ENCODE data around the gene TUBGCP4.

TUBGCP4 gene

DNA sequence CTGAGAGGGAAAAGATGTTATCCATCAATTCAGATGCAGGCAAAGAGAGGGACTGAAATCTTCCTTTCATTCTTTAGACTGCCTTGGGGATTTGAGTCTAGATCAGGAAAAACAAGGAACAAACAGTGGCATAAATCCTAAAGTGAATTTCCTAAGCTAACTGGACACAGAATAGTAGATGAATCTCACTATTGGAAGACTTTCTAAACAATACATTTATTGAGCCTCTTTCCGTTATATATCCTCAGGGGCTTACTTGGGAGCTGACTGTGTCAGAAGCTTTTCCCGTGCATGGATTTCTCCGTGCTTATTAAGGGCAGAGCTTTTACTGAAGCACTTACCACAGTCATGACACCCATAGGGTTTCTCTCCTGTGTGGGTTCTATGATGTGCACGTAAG lies 10.1 kb upstream of the TUBGCP4 start:
- no peak for TF ChIP-seq FOXP2 (optimal IDR thresholded peaks at IDR 0.05; ENCODE audit: borderline replicate concordance, extremely low read depth, extremely low read length, insufficient read depth)
- TF ChIP-seq TAF1 (IDR thresholded peaks at IDR 0.05; ENCODE audit: borderline replicate concordance, insufficient read depth, low read length), result no peak
- TF ChIP-seq, protein P1, sequence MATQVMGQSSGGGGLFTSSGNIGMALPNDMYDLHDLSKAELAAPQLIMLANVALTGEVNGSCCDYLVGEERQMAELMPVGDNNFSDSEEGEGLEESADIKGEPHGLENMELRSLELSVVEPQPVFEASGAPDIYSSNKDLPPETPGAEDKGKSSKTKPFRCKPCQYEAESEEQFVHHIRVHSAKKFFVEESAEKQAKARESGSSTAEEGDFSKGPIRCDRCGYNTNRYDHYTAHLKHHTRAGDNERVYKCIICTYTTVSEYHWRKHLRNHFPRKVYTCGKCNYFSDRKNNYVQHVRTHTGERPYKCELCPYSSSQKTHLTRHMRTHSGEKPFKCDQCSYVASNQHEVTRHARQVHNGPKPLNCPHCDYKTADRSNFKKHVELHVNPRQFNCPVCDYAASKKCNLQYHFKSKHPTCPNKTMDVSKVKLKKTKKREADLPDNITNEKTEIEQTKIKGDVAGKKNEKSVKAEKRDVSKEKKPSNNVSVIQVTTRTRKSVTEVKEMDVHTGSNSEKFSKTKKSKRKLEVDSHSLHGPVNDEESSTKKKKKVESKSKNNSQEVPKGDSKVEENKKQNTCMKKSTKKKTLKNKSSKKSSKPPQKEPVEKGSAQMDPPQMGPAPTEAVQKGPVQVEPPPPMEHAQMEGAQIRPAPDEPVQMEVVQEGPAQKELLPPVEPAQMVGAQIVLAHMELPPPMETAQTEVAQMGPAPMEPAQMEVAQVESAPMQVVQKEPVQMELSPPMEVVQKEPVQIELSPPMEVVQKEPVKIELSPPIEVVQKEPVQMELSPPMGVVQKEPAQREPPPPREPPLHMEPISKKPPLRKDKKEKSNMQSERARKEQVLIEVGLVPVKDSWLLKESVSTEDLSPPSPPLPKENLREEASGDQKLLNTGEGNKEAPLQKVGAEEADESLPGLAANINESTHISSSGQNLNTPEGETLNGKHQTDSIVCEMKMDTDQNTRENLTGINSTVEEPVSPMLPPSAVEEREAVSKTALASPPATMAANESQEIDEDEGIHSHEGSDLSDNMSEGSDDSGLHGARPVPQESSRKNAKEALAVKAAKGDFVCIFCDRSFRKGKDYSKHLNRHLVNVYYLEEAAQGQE (IDR thresholded peaks at IDR 0.05; ENCODE audit: insufficient read depth in 1 of 2, low read depth in 2 of 2, low read length in 2 of 2), result no peak
- TF ChIP-seq SIN3A (IDR thresholded peaks at IDR 0.05; ENCODE audit: borderline replicate concordance, insufficient read depth, low read length), result no peak

DNA sequence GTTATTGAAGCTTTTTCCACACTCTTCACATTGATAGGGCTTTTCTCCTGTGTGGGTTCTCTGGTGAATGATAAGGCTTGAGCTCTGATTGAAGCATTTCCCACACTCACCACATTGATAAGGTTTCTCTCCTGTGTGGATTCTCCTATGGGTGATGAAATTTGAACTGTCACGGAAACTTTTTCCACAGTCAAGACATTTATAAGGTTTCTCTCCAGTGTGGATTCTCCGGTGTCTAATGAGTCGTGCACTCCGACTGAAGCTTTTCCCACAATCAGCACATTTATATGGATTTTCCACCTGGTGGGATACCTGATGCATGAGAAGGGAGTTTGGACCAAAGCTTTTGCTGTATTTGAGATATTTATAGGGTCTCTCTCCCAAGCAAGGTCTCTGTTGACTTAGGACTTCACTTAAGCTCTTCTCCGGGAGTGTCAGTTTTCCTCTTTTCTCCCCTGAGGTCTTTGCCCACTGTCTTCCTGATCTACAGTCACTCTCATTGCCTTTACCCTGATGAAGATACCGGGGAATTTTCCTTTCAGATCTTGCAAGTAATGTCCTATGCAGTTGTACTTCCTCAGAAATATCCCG lies 9.5 kb upstream of the TUBGCP4 start:
- no peak for TF ChIP-seq TAF1 (IDR thresholded peaks at IDR 0.05; ENCODE audit: borderline replicate concordance, insufficient read depth, low read length)
- TF ChIP-seq SIN3A (IDR thresholded peaks at IDR 0.05; ENCODE audit: borderline replicate concordance, insufficient read depth, low read length), result no peak
- TF ChIP-seq, protein P1 (IDR thresholded peaks at IDR 0.05; ENCODE audit: insufficient read depth in 1 of 2, low read depth in 2 of 2, low read length in 2 of 2), result no peak
- no peak for TF ChIP-seq POLR2AphosphoS5 (IDR thresholded peaks at IDR 0.05; ENCODE audit: low read depth, low read length)
- TF ChIP-seq FOXP2 (optimal IDR thresholded peaks at IDR 0.05; ENCODE audit: borderline replicate concordance, extremely low read depth, extremely low read length, insufficient read depth), result no peak

DNA sequence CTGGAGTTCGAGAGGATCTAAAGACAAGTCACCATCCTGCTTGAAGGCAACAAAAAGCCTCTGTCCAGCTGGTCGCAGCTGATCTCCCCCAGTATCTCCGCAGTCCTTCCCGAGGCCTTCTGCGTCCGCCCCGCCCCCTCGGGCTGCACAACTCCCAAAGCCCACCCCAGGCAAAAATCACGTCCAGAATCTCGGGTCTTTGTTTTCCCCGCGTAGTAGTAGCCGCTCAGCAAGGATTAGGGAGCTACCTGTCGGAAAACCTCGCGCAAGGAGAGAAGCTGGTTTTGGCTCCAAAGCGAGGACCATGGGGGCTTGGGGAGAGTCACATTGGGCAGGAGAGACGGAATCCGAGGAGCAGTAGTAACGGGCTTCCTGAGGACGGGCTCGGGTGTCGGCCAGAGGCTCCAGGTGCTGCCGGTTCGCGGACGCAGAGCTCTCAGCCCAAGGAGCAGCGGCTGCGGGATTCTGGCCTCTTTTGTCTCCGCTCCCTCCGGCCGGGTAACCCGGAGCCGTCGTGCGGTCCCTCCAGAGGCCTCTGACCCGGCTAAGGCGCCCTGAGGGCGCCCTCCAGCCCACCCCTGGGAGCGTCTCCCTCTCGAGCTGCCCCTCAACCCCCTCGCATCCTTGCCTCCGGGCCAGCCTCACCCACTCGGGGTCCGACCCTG lies 459 bp upstream of the TUBGCP4 start:
- TF ChIP-seq, protein P1 (IDR thresholded peaks at IDR 0.05; ENCODE audit: insufficient read depth in 1 of 2, low read depth in 2 of 2, low read length in 2 of 2), result peak; percentile 73 to 85; a peak in 3 of 4 replicates
- TF ChIP-seq SIN3A (IDR thresholded peaks at IDR 0.05; ENCODE audit: borderline replicate concordance, insufficient read depth, low read length), result no peak

DNA sequence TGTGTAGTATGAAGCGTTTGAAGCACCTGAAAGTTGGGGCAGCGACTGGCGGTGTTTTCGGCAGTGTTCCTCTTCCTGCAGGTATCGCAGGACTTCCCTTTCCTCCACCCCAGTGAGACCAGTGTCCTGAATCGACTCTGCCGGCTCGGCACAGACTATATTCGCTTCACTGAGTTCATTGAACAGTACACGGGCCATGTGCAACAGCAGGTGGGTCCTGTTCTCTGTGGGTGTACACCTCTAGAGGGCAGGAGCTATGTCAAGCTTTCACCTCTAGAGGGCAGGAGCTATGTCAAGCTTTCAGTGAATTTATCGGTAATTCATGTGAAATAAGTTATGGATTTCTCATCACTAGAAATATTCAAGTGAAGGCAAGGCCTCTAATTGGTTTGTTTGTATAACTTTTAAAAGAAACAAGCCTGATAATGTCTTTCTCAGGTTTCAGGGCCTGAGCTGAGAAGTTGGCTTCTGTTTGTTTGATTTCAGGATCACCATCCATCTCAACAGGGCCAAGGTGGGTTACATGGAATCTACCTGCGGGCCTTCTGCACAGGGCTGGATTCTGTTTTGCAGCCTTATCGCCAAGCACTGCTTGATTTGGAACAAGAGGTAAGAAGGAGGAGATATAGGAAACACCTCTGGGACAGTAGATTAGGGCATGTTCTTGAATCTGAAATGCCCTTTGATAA lies 5.3 kb downstream of the TUBGCP4 start:
- TF ChIP-seq FOXP2 (optimal IDR thresholded peaks at IDR 0.05; ENCODE audit: borderline replicate concordance, extremely low read depth, extremely low read length, insufficient read depth) (no peak), TAF1 (IDR thresholded peaks at IDR 0.05; ENCODE audit: borderline replicate concordance, insufficient read depth, low read length) (no peak), SIN3A (IDR thresholded peaks at IDR 0.05; ENCODE audit: borderline replicate concordance, insufficient read depth, low read length) (no peak), POLR2AphosphoS5 (IDR thresholded peaks at IDR 0.05; ENCODE audit: low read depth, low read length) (no peak)
- TF ChIP-seq, protein P1 (IDR thresholded peaks at IDR 0.05; ENCODE audit: insufficient read depth in 1 of 2, low read depth in 2 of 2, low read length in 2 of 2), result no peak
